ENCODE measurements around the gene NID1. TPM values are rescaled to one million over a fixed set of nuclear protein-coding genes. Genes with fewer than 3 reads are reported as not detected.

NID1 gene
- total and polyA plus RNA-seq, 4 donors, result 21.2 to 90.1 (median 55.2) TPM

GRCh38 chr1:236066828-236067386, 2.0 kb upstream of the NID1 start:
- no peak for DNase-seq (ENCODE audit: low spot score)
- Histone ChIP-seq H3K27me3 (ENCODE audit: control insufficient read depth in 4 of 4, insufficient read depth in 4 of 4, low read length in 3 of 4) (no peaks in the 10 kb centered on the region), H3K4me3 (ENCODE audit: low read depth in 1 of 3, low read length in 3 of 3) (no peak overlapping the region), H3K9ac (ENCODE audit: low read depth in 1 of 2, low read length in 2 of 2) (peak overlapping the region in 1 of 2 donors; percentile 29), H3K4me1 (ENCODE audit: control insufficient read depth in 4 of 4, insufficient read depth in 4 of 4, low read length in 3 of 4) (peaks cover 4 to 26% (median 12%) of the 10 kb centered on the region in 4 donors), H3K36me3 (ENCODE audit: control insufficient read depth in 4 of 4, insufficient read depth in 3 of 4, low read depth in 1 of 4, low read length in 3 of 4) (no peaks in the 10 kb centered on the region), H3K27ac (ENCODE audit: low read depth in 1 of 2, low read length in 2 of 2) (peak overlapping the region; percentile 93), H3K9me3 (ENCODE audit: control insufficient read depth in 4 of 4, low read length in 3 of 4) (peaks cover 2 to 5% (median 3%) of the 10 kb centered on the region in 4 donors)
- WGBS, result 62% methylated on average over 6 of the region's 6 CpGs
- no peak for TF ChIP-seq FOXA1 (IDR thresholded peaks at IDR 0.05)
- no peak for TF ChIP-seq JUND (IDR thresholded peaks at IDR 0.05)
- TF ChIP-seq RAD21 (IDR thresholded peaks at IDR 0.05), result no peak
- TF ChIP-seq SP1 (IDR thresholded peaks at IDR 0.05), result no peak
- no peak for TF ChIP-seq YY1 (IDR thresholded peaks at IDR 0.05)
- TF ChIP-seq FOXA2 (IDR thresholded peaks at IDR 0.05), result no peak

GRCh38 chr1:236066054-236066453, 1.2 kb upstream of the NID1 start:
- Histone ChIP-seq H3K27me3 (ENCODE audit: control insufficient read depth in 4 of 4, insufficient read depth in 4 of 4, low read length in 3 of 4) (no peaks in the 10 kb centered on the region), H3K27ac (ENCODE audit: low read depth in 1 of 2, low read length in 2 of 2) (peak overlapping the region; percentile 93), H3K4me3 (ENCODE audit: low read depth in 1 of 3, low read length in 3 of 3) (peak overlapping the region in 1 of 3 donors; percentile 69), H3K9ac (ENCODE audit: low read depth in 1 of 2, low read length in 2 of 2) (peak overlapping the region in 1 of 2 donors; percentile 75), H3K4me1 (ENCODE audit: control insufficient read depth in 4 of 4, insufficient read depth in 4 of 4, low read length in 3 of 4) (peaks cover 4 to 34% (median 13%) of the 10 kb centered on the region in 4 donors), H3K36me3 (ENCODE audit: control insufficient read depth in 4 of 4, insufficient read depth in 3 of 4, low read depth in 1 of 4, low read length in 3 of 4) (peaks cover 0 to 2% (median under 1%) of the 10 kb centered on the region in 4 donors), H3K9me3 (ENCODE audit: control insufficient read depth in 4 of 4, low read length in 3 of 4) (peaks cover 2 to 5% (median 3%) of the 10 kb centered on the region in 4 donors)
- TF ChIP-seq RAD21 (IDR thresholded peaks at IDR 0.05), result no peak
- TF ChIP-seq GABPA (IDR thresholded peaks at IDR 0.05 in 1 of 2, conservative IDR thresholded peaks at IDR 0.05 in 1 of 2), result no peak
- TF ChIP-seq HNF4A (conservative IDR thresholded peaks at IDR 0.05), result no peak
- TF ChIP-seq ATF3 (IDR thresholded peaks at IDR 0.05), result no peak
- TF ChIP-seq NR2F2 (IDR thresholded peaks at IDR 0.05), result peak; percentile 68
- TF ChIP-seq FOXA1 (IDR thresholded peaks at IDR 0.05), result no peak
- TF ChIP-seq SP1 (IDR thresholded peaks at IDR 0.05), result peak; percentile 31
- TF ChIP-seq CTCF (IDR thresholded peaks at IDR 0.05; ENCODE audit: low read depth, low read length, missing input control), result no peak
- TF ChIP-seq HNF4G (IDR thresholded peaks at IDR 0.05), result no peak
- no peak for TF ChIP-seq MAX (IDR thresholded peaks at IDR 0.05)
- peak; percentile 51 to 60 for TF ChIP-seq RXRA (IDR thresholded peaks at IDR 0.05)
- peak in 1 of 2 donors; percentile 16 for TF ChIP-seq JUND (IDR thresholded peaks at IDR 0.05)
- TF ChIP-seq REST (IDR thresholded peaks at IDR 0.05), result no peak
- TF ChIP-seq FOXA2 (IDR thresholded peaks at IDR 0.05), result no peak
- peak; percentile 8 for TF ChIP-seq ZBTB33 (IDR thresholded peaks at IDR 0.05)
- no peak for TF ChIP-seq YY1 (IDR thresholded peaks at IDR 0.05)
- no peak for TF ChIP-seq TAF1 (conservative IDR thresholded peaks at IDR 0.05)
- no peak for TF ChIP-seq EGR1 (IDR thresholded peaks at IDR 0.05; ENCODE audit: low read depth in 2 of 2)
- DNase-seq (ENCODE audit: low spot score), result no peak
- WGBS, result 31% methylated on average over 6 of the region's 6 CpGs
